ENCODE data around the gene TRIM26. TPM values are rescaled to one million over a fixed set of nuclear protein-coding genes. Genes with fewer than 3 reads are reported as not detected.

TRIM26 gene
- total and polyA plus RNA-seq, 8 donors, result 29.4 to 51.3 (median 31.9) TPM

- Histone ChIP-seq H3K4me3 (no peak overlapping the region), H3K27ac (no peak overlapping the region), H3K27me3 (no peaks in the 10 kb centered on the region), H3K36me3 (no peaks in the 10 kb centered on the region), H3K9me3 (no peaks in the 10 kb centered on the region), H3K4me1 (peaks cover 0 to 12% of the 10 kb centered on the region in 2 donors)
- intact Hi-C loops (cut with DNase I), result no loop called here
- TF ChIP-seq, protein P1, sequence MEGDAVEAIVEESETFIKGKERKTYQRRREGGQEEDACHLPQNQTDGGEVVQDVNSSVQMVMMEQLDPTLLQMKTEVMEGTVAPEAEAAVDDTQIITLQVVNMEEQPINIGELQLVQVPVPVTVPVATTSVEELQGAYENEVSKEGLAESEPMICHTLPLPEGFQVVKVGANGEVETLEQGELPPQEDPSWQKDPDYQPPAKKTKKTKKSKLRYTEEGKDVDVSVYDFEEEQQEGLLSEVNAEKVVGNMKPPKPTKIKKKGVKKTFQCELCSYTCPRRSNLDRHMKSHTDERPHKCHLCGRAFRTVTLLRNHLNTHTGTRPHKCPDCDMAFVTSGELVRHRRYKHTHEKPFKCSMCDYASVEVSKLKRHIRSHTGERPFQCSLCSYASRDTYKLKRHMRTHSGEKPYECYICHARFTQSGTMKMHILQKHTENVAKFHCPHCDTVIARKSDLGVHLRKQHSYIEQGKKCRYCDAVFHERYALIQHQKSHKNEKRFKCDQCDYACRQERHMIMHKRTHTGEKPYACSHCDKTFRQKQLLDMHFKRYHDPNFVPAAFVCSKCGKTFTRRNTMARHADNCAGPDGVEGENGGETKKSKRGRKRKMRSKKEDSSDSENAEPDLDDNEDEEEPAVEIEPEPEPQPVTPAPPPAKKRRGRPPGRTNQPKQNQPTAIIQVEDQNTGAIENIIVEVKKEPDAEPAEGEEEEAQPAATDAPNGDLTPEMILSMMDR (IDR thresholded peaks at IDR 0.05), result no peak
- ATAC-seq, result no peak
- DNase-seq, result no peak
These were observed 56.4 kb downstream of the TRIM26 start for GRCh38 chr6:30156774-30157173.

GRCh38 chr6:30156262-30156599, 57.0 kb downstream of the TRIM26 start:
- Histone ChIP-seq H3K27ac (no peak overlapping the region), H3K9me3 (no peaks in the 10 kb centered on the region), H3K4me3 (no peak overlapping the region), H3K27me3 (no peaks in the 10 kb centered on the region), H3K36me3 (no peaks in the 10 kb centered on the region), H3K4me1 (peaks cover 0 to 12% of the 10 kb centered on the region in 2 donors)
- peak; percentile 62 for ATAC-seq
- TF ChIP-seq, protein P1 (IDR thresholded peaks at IDR 0.05), result no peak
- peak in 1 of 4 donors; percentile 51 for DNase-seq
- intact Hi-C loops (cut with DNase I), result no loop called here

- no peak overlapping the region for H3K27ac ChIP-seq
- H3K4me3 ChIP-seq, result no peak overlapping the region
- peaks cover 0 to 12% of the 10 kb centered on the region in 2 donors for H3K4me1 ChIP-seq
- intact Hi-C loops (cut with DNase I), result no loop called here
- DNase-seq (no peak), ATAC-seq (no peak)
- H3K9me3 ChIP-seq, result no peaks in the 10 kb centered on the region
- no peaks in the 10 kb centered on the region for H3K36me3 ChIP-seq
- TF ChIP-seq, protein P1 (IDR thresholded peaks at IDR 0.05), result no peak
- no peaks in the 10 kb centered on the region for H3K27me3 ChIP-seq
These were observed 57.5 kb downstream of the TRIM26 start for GRCh38 chr6:30155520-30156261.

GRCh38 chr6:30154709-30155519, 58.3 kb downstream of the TRIM26 start:
- peaks cover 0 to 12% of the 10 kb centered on the region in 2 donors for H3K4me1 ChIP-seq
- H3K36me3 ChIP-seq, result no peaks in the 10 kb centered on the region
- no peaks in the 10 kb centered on the region for H3K27me3 ChIP-seq
- H3K9me3 ChIP-seq, result no peaks in the 10 kb centered on the region
- H3K27ac ChIP-seq, result no peak overlapping the region
- intact Hi-C loops (cut with DNase I), result no loop called here
- no peak overlapping the region for H3K4me3 ChIP-seq
- peak; percentile 48 for ATAC-seq
- DNase-seq, result no peak
- TF ChIP-seq, protein P1 (IDR thresholded peaks at IDR 0.05), result no peak

GRCh38 chr6:30154061-30154460, 59.1 kb downstream of the TRIM26 start:
- H3K36me3 ChIP-seq, result no peaks in the 10 kb centered on the region
- TF ChIP-seq, protein P1 (IDR thresholded peaks at IDR 0.05), result no peak
- no peak for DNase-seq
- peaks cover 0 to 12% of the 10 kb centered on the region in 2 donors for H3K4me1 ChIP-seq
- intact Hi-C loops (cut with DNase I), result no loop called here
- H3K27me3 ChIP-seq, result no peaks in the 10 kb centered on the region
- H3K9me3 ChIP-seq, result no peaks in the 10 kb centered on the region
- no peak overlapping the region for H3K4me3 ChIP-seq
- ATAC-seq, result no peak
- H3K27ac ChIP-seq, result no peak overlapping the region

All from left lung (tissue), 10 donors.